GM12875 (cell line): Measurements from ENCODE around the gene GALNT15.

Source experiments
- H3K4me3 ChIP-seq: one replicate; pipeline ENCODE4 v1.5.1; 2011; ENCODE audit warnings: low read depth, low read length, control low read depth
- TF ChIP-seq, protein P1 (sequence below): IDR thresholded peaks from 2 replicates; pipeline ENCODE4 v1.5.1; 2011; ENCODE audit warnings: low read depth, mild to moderate bottlenecking, control low read depth, inconsistent platforms, low read length, moderate library complexity, borderline replicate concordance; ENCODE audit not compliant: insufficient read depth

Gene GALNT15

DNA sequence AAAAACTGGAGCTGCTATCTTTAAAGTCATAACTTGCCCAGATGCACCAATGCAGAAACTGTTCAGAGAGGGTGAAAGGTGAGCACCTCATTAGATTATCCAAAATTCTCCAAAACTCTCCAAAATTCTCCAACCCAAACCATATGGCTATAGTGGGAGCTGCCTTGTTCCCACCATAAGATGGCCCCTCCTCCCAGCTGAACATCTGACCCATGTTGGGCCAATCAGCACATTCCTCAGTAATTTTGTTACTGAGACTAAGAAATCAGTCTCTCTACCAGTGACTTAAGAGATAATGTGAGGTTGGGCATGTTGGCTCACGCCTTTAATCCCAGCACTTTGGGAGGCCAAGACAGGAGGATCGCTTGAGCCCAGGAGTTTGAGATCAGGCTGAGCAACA, 57.5 kb downstream of the GALNT15 start:
- H3K4me3 ChIP-seq = no peak overlapping the region
- TF ChIP-seq, protein P1, sequence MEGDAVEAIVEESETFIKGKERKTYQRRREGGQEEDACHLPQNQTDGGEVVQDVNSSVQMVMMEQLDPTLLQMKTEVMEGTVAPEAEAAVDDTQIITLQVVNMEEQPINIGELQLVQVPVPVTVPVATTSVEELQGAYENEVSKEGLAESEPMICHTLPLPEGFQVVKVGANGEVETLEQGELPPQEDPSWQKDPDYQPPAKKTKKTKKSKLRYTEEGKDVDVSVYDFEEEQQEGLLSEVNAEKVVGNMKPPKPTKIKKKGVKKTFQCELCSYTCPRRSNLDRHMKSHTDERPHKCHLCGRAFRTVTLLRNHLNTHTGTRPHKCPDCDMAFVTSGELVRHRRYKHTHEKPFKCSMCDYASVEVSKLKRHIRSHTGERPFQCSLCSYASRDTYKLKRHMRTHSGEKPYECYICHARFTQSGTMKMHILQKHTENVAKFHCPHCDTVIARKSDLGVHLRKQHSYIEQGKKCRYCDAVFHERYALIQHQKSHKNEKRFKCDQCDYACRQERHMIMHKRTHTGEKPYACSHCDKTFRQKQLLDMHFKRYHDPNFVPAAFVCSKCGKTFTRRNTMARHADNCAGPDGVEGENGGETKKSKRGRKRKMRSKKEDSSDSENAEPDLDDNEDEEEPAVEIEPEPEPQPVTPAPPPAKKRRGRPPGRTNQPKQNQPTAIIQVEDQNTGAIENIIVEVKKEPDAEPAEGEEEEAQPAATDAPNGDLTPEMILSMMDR = no peak

GRCh38 chr3:16233806-16234205, 59.3 kb downstream of the GALNT15 start:
- TF ChIP-seq, protein P1 = no peak
- H3K4me3 ChIP-seq = no peak overlapping the region

DNA sequence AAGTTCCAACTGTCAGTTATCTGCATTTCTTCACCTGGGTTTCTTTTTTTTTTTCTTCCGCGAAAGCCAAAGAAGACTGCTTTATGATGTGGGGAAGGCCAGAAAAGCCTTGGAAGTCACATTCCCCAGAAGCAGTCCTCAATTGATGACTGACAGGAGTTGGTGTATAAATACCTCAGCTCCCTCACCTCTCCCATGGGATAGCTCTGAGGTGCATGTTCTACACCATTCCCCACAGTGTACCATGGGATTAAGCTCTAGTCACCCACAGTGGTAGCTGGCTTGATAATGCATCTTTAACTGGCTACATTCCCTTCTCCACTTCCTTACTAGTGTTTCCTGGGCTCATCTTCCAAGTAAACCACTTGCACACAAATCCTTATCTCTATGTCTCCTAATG, 59.8 kb downstream of the GALNT15 start:
- TF ChIP-seq, protein P1 = no peak
- no peak overlapping the region for H3K4me3 ChIP-seq

- H3K4me3 ChIP-seq = no peak overlapping the region
- TF ChIP-seq, protein P1 = no peak
Observed at GRCh38 chr3:16236030-16236639, 61.7 kb downstream of the GALNT15 start.

GRCh38 chr3:16236856-16237393, 62.4 kb downstream of the GALNT15 start:
- H3K4me3 ChIP-seq = no peak overlapping the region
- TF ChIP-seq, protein P1 = no peak

DNA sequence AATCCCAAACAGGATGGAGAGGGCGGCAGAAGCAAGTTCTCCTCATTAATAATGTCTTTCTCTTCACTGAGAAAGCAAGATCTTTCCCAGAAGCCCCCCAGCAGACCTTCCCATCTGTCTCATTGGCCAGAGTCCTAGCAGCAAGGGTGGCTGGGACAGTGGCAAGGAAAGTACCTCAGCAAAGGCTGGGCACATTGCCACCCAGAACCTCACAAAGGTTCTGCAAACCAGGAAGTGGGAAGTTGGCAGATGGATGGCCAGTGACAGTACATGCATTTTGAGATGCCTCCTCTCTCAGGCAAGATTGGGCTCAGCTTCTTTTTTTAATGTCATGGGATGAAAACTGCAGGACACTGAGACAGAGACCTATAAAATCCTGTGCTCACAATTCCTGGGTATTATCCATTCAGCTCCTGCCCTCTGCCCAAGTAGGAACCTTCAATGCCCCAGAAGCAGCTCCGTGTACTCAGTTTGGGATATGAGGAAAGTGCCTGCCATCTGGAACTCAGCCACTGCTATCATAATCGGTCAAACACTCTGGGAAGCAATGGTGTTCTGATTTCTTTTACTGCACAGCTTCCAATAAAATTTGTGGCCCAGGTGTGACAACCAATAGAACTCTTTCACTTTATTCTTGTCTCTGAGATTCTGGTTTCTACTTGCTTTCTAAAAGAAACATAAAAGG, 64.7 kb downstream of the GALNT15 start:
- TF ChIP-seq, protein P1 = no peak
- no peak overlapping the region for H3K4me3 ChIP-seq

DNA sequence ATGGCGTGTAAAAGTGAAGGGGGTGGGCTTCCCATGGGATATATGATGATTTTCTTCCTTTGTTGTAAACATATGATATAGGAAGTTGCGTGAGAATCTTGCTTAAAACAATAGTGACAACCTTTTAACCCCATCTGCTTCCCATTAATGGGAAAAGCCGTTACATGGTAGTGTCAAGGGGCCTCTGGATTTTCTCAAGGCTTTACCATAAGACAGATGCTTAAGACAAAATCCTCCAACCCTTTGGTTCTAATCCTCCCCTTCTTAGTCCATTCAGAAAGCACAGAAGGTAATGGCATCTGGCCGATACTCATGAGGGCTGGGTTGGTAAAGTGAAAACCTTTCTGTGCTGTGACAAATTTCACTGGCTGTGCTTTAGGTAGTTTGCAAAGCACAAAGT, 65.3 kb downstream of the GALNT15 start:
- TF ChIP-seq, protein P1 = no peak
- no peak overlapping the region for H3K4me3 ChIP-seq
